ENCODE data around the gene IP6K3.

IP6K3 gene, protein sequence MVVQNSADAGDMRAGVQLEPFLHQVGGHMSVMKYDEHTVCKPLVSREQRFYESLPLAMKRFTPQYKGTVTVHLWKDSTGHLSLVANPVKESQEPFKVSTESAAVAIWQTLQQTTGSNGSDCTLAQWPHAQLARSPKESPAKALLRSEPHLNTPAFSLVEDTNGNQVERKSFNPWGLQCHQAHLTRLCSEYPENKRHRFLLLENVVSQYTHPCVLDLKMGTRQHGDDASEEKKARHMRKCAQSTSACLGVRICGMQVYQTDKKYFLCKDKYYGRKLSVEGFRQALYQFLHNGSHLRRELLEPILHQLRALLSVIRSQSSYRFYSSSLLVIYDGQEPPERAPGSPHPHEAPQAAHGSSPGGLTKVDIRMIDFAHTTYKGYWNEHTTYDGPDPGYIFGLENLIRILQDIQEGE

DNA sequence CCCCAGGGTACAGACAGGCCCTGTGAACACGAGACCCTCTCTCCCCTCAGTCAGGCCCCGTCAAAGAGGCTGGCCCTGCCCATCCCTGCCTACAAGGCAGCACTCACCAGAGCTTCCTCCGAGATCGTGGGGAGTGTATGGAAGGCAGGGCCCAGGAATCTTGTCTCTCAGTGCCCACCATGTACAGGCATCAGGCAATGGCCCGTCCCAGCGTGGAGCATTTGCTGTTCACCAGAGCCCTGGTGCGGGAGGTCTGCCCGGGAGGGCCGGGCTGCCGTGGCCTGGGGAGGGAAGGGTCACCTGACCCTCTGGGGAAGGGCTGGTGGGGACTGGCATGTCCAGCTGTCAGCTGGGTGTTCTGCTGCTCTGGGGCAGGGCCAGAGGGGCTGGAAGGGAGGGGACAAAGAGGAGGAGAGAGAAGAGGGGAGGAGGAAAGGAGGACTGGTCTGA, at the start of gene IP6K3:
Gene IP6K3 (minus strand): TSS at position 255 of the 450 bp plus-strand sequence. CDS start 11,429 bp downstream, outside the sequence.
- DNase-seq (ENCODE audit: low read depth), result peak; percentile 52

DNA sequence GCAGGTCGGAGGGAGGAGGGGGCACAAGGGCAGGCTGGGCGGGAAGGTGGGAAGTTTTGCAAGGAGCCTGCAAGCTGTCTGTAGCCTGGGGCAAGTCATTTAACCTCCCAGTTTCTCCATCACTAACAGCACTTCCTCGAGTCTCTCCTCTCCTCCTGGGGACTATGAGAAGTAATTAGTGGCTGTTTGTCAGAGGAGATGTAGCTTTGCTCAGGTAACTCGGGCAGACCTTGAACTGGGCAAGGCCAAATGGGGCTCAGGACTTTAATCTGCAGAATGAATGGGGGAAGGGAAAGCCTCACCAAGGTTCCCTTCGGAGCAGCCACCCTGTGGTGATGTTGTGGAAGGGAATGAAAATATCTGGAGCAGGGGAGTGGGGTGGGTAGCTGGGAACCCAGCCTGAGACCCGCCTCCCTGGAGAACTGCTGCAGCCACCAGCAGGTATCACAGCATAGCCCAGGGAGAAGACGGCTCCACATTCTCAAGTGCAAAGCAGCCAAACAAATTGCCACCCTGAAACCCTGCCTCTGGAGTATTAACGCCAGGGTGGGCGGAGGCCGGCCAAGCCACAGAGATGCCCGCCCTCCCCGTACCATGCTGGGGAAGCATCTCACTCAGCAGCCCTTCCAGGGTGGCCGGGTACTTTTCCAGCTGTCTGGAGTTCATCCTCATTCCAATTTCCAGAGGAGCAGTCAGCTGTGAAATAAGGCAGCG, 48.4 kb upstream of the IP6K3 start:
- DNase-seq (ENCODE audit: low read depth), result no peak

DNA sequence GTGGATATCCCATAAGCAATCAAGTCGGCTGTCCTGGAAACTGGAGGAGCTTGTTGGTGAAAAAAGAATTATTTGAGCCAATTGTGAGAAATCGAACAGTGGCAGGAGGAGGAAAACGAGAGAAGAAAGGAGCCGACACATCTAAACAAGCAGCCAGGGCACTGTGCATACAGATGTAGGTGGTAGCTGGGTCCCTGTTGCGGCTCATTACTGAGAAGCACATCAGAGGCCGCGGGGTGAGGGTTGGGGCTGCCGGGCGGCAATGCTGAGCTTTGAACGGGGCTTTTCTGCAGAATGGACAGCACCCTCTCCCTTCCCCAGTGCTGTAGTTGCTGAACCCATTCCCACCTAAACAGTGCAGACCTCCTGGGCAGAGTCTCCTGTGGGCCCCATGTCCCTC, 46.3 kb upstream of the IP6K3 start:
- DNase-seq (ENCODE audit: low read depth), result no peak

- DNase-seq (ENCODE audit: low read depth), result no peak
Measured at GRCh38 chr6:33791620-33792019, 44.9 kb upstream of the IP6K3 start.

DNA sequence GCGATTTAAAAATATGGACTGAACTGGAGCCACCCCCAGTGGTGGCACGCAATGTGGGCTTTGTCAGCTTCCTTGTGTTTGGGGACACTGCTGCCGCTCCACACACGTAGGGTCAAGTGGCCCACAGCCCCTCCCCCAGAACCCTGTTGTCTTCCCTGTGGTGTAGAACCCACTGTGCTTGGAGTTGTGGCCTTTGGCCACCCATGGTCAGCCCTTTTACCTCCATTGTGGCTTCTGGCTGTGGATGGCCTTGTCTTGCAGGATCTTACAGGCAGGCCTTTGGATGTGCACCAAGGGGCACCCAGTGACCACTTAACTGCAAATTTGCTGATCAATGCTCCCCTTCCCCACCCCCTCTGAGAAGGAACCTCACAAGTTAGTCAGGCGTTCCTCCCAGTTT, 44.2 kb upstream of the IP6K3 start:
- DNase-seq (ENCODE audit: low read depth), result no peak

GRCh38 chr6:33790379-33790778, 43.7 kb upstream of the IP6K3 start:
- DNase-seq (ENCODE audit: low read depth), result no peak

DNA sequence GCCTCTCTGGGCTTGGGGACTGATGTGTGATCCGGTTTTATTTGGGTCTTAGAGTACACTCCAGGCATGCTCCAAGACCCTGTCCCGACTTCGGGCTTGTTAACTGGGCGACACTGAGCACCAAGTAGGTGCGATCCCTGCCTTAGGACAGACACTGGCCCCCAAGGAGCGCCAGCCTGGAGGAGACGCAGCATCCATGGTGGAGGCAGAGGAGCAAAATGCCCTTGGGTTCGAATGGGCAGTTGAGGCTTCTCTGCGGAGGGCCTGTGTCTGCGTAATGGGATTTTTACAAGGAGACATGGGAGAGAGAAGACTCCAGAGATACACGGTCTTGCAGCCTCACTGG, 42.8 kb upstream of the IP6K3 start:
- no peak for DNase-seq (ENCODE audit: low read depth)

DNA sequence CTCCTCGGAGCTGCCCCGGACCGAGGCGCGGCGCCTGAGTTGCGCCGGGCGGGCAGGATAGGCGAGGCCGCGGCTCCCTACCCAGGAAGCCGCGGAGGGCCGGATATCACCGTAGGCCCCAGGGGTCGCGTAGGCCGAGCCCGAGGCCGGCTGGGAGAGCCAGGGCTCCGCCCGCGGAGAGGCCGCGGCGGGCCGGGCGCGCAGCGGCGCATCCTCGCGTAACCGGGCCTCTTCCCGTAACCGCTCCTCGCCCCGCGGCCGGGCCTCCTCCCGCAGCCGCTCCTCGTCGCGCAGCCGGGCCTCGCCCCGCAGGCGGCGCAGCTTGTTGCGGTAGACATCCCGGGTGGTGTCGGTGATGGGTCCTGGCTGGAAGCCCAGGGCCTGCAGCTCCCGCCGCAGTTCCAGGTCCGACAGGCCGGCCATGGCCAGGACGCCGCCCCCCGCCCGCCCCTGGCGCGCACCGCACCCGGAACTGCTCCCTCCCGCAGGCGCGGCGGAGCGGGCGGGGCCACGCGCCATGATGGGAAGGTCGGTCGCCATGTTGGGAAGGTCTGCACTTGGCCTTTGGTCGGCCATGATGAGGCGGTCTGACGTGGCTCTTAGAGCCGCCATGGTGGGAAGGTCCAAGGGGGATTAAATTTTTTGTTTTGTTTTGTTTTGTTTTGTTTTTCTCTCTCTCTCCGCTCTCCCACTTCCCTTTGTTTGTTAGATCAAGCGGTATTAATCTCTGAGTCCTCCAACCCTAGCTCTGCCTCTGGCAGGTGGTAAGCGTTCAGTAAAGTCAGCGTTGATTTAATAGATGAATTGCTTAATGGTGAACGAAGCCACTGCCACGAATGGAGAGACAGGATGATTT, 42.2 kb upstream of the IP6K3 start, which contains the start of gene LEMD2:
Gene LEMD2 (minus strand): TSS at position 437 of the 856 bp plus-strand sequence. CDS start 14 bp downstream, at position 423.
- peak; percentile 90 for DNase-seq (ENCODE audit: low read depth)

GRCh38 chr6:33787954-33788693, 41.4 kb upstream of the IP6K3 start:
- peak; percentile 87 for DNase-seq (ENCODE audit: low read depth)

DNA sequence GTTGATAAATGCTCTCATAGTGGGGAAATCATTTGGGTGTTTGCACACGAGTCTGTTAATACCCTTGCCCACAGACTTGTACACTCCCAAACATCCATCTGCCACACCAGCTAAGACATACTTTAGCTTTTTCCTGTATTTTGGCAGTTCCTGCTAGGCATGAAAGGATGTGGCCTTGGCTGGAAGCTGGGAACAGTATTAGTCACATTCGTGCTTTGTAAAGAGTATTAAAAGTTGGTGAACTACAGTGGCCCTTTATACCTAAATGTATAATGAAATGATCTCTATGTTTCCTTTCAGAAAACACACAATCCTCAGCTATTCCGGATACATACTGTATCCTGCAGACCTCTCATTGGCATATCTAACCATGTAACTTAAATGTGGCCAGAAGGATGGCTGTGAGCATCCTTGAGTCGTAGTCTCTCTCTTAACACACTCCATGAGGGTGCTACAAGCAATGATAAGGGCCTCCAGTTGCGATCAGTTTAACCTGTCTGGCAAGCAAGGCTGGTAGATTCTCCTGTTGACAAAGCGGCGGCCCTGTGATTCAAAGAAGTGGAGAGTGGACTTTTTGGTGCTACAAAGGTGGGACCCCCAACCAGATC, 40.7 kb upstream of the IP6K3 start:
- peak; percentile 59 for DNase-seq (ENCODE audit: low read depth)

DNA sequence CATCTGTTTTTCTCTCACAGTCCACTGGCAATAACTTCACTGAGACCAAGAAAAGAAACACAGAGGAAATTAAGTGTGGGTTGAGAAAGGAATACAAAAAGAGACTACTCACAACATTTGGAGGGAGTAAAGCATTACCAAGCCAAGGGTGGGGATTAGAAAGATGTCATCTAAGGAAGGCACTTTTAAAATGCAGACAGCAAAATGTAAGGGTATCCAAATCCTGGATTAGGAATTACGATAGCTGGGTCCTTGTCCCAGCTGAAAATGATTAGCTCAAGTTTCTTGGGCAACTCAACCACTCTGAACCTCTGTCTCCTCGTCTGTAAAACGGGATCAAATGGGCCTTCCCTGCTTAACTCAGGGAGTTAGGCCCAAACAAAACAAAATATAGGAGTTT, 40.0 kb upstream of the IP6K3 start:
- no peak for DNase-seq (ENCODE audit: low read depth)

- DNase-seq (ENCODE audit: low read depth), result peak; percentile 51
Measured at GRCh38 chr6:33785778-33786177, 39.1 kb upstream of the IP6K3 start.

GRCh38 chr6:33784787-33785186, 38.1 kb upstream of the IP6K3 start:
- no peak for DNase-seq (ENCODE audit: low read depth)

DNA sequence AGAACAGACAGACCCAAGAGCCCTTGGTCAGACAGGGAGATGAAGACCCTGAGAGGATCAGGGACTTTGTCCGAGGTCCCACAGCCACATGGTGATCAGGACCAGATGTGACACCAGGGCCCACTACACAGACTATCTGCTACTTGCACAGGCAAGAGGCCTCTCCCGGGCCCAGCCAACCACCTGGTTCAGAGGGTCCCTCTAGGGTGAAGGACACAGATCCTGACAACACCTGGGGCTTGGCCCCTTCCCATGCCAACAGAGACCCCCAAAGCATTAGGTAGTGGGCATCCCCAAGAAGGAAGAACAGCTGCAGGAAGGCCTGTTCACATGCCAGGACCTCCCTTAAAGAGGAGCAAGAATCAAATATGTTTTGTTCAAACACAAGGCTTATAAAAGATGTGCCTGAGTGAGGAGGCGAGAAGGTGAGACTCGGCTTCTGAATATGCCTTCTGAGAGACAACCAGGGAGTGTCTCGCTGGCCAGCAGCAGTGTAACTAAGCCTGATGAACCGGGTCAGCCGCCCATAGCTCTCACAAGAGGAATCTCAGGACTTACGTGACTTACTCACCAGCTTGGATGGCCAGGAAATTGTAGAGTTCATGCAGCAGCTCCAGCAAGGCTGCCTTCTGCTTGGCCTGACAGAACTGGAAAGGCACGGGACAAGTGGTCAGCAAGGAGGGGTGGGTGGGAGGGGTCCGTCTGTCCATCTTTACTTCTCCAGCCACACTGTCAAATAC, 37.2 kb upstream of the IP6K3 start:
- no peak for DNase-seq (ENCODE audit: low read depth)

DNA sequence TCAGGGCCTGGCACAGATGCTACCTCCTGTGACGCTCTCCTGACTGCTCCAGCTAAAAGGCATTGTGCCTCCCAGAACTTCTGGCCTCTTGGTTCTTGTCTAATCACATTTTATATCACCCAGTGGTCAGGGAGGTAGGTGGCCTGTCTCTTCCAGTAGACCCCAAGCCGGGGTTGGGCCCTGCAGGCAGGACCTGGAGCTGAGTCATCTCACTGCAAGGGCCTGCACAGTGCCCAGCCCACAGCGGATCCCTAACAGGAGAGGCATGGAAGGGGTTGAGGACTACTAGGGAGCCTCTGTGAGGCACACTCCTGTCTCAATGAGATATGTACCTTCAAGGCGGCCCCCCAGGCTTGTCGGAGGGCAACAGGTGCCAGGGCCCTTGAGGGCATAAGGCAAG, 35.9 kb upstream of the IP6K3 start:
- no peak for DNase-seq (ENCODE audit: low read depth)

DNA sequence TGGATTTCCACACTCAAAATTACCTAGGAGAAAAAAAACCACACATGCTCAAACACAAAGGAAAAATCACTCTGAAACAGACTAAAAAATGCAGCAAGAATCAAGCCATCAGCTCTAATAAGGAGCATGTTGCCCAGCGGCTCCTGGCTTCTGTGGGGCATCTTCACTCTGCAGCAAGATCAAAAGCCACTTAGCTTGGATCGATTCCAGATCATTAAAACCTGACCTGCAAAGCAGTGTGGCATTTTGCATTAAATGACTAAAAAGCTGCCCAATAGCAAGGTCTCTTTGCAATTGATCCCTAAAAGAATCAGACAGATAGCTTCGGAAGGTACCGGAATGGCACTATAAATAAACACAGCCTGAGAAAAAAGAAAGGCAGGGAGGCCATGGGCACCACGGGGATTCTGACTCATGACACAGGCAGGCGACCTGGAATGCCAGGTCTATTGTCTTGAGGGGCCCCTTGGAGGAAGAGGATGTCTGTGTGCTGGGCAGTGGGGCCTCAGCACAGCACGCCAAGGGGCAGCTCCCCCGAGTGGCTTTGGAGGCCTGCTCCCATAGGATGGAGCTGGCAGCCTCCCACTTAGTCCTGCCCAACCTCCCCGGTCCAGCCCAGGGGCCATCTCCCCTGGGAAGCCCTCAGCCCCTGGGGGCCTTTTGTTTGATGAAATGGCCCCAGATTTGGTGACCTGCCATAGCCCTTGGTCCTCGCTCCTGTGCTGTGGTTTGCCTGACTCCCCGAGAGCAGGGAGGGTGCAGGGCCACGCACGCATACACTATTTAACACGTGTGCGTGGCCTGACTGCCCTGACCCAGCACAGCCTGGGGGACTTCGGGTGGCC, 34.6 kb upstream of the IP6K3 start:
- DNase-seq (ENCODE audit: low read depth), result peak; percentile 58

DNA sequence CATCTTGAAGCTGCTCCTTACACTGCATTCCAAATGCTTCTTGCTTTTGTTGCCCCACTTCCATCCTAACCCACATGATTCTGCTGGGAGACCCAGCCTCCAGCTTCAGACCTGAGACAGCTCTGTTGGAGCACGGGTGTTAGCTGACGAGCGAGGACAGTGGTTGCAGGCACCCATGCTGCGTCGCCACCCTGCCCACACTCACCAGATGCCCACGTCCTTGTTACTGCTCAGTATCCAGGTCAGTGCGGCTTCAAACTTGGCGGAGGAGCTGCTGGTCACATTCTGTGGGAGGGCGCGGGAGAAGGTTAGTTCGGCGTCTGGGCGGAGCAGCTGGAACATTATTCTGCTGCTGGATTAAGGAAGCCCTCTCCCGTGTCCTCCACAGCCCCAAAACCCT, 33.2 kb upstream of the IP6K3 start:
- no peak for DNase-seq (ENCODE audit: low read depth)

- DNase-seq (ENCODE audit: low read depth), result no peak
Measured at GRCh38 chr6:33779290-33779689, 32.6 kb upstream of the IP6K3 start.

DNA sequence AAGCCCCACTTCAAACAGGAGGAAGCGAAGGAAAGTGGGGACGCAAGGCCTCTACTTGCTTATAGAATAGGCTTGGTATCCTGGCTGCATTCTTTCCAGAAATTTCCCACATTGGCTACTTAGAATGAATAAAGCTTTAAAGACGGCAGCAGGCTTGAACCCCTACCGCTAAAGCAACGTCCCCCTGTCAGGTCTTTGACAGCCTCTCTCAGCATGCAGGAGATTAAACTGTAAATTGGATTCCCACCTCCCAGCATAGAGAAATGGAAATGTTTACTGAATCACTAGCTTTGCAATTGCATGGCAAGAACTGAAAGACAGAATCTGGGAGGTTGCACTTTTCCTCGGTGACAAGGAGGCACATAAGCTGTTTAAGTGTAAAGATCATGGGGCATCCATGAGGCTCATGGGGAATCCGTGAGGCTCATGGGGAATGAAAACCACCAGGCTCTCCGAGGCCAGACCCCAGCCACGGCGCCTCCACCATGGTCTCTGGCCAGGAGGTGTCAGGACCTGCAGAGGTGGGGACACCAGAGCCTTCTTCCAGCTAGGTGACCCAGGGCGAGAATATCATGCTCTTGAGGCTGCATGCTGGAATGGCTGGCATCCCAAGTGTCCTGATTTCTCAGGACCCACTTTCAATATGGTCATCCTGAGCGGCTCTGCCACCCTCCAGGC, 31.9 kb upstream of the IP6K3 start:
- no peak for DNase-seq (ENCODE audit: low read depth)
